ENCODE data around the gene FOXN4.

DNA sequence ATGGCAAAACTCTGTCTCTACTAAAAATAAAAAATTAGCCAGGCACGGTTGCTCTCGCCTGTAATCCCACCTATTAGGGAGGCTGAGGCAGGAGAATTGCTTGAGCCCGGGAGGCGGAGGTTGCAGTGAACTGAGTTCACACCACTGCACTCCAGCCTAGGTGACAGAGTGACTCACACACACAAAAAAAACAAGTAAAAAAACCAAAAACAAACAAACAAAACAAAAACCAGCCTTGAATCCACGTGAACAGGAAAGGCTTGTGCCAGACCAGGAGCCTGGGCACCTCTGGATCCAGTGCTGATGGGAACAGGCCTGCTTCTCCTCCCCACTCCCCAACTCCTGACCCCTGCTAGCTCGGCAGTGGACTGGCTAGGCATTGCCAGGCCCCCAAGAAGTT lies 3.5 kb downstream of the FOXN4 start:
- TF ChIP-seq POLR2A (IDR thresholded peaks at IDR 0.05; ENCODE audit: extremely low read depth, insufficient read length) (no peak), CTCF (IDR thresholded peaks at IDR 0.05; ENCODE audit: low read depth, low read length) (no peak)

Data from NB4 (cell line).